Globus pallidus (tissue), 1 donor: Measurements from ENCODE around the gene CBX5.
"Not testable (repeated sequence)": the region's sequence is repeated elsewhere in the genome, so short reads cannot be mapped to it uniquely, and the experiment has no call there.

Source experiments
- DNase-seq: peaks from one replicate; pipeline ENCODE4 v3.0.0-alpha.2; 2015; ENCODE audit warnings: low spot score

Gene CBX5

DNA sequence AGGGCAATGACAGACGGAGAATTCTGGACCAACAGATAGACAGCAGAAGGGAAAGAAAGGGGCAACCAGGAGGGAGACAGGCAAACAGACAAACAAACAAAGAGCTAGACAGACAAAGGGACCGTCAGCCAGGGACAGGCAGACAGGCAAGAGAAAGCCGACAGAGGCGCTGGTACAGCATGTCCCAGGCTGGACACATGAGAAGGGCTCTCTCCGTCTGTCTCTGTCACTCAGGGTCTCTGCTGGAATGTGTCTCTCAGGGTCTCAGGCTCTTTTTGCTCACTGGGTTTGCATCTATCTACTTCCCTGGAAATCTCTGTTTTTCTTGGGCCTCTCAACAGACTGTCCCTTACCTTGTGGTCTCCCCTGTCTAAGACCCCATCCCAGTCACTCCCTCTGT, 82.9 kb downstream of the CBX5 start:
- DNase-seq = no peak

- DNase-seq = no peak
Observed at GRCh38 chr12:54196396-54196795, 83.5 kb downstream of the CBX5 start.

DNA sequence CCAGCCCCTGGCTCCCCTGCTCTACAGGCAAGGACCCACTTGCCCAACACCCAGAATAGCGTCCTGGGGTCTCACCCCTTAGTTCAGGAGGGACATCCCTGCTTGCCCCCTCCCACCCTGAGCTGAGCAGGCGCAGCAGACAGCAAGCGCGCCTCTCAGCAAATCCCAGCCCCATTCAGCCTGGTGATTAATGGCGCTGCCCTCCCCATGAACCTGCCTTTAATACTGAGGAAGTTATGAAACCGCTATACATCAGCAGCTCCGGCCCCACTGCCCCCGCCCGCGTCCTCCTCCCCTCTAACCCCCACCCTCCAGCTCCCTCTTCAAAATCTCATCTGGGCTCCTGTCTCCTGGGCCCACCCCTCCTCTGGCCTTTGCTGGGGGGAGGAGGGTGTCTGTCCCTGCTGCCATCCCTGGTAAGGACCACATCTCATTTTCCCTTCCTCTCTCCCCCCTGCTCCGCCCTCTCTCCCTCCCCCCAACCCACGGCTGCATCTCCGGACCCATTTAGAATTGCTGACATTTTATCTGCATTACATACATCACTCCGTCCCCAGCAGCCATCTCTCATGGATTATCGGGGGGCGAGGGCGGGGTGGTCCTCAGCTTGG, 84.1 kb downstream of the CBX5 start:
- no peak for DNase-seq

DNA sequence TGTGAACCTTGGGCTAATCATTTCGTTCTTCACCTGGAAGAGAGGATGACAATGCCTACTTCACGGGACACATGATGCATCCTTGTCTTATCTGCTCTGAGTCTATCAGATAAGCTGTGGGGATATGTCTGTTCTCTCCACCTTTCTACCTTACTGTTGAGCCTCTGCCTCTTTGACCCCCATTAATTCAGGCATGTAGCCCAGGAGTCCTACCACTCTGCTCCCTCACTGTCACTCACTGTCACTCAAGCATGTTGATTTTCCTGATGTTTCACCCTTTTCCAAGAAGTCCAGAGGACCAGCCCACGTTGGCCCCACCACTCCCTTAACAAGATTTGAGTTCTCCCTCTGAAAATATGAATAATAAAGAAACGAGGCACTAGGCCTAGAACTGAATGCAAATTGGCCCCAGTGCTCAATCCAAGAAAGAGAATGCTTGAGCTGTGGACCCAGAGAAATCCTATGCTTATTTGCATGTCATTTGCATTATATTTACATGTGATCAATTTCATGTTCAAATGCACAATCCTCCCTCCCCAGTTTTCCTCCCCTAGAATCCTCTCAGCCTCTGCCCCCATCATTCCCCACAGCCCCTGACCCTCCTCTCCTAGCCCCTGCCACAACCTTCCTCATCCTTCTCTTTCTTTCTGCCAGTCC, 84.7 kb downstream of the CBX5 start:
- DNase-seq = no peak

GRCh38 chr12:54194611-54195010, 85.3 kb downstream of the CBX5 start:
- DNase-seq = not testable (repeated sequence)

DNA sequence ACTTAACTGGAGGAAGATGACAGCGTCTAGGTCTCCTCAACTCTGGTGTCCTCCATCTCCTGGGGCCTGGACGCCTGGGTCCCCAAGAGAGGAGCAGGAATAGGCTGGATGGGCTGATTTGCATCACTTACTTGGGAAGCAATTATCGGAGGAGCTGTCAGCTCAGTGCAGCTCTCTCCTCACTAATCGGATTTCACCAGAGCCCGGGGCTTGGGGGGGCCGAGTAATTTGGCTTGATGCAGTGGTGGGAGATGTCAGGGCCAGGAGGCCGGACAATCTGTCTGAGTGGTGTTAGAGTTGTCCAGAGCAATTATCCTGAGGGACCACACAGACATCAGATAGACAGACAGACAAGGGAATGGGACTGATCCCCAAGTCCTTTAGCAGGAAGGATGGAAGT, 86.5 kb downstream of the CBX5 start:
- DNase-seq = no peak

DNA sequence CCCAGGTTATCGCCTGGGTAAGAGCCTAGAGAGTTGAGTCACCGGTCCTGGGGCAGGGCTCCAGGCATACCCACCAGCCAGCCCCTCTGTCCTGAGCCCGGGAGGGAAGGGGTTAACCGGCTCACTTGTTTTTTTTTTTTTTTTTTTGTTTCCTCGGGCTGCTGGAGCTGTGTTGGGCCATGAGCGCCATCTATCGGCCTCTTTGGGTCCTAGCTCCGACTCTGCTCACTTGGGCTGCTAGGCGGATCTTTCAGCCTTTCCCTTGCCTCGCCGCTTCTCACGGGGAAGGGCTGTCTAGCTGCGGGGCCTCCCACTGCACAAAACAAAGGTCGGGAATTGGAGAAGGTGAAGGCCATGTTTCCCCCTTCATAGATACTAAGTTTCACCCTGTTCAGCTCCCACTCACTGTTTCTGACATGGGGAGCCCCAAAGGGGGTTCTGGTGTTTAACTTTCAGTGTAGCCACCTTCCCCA, 88.3 kb downstream of the CBX5 start:
- peak; percentile 80 for DNase-seq

DNA sequence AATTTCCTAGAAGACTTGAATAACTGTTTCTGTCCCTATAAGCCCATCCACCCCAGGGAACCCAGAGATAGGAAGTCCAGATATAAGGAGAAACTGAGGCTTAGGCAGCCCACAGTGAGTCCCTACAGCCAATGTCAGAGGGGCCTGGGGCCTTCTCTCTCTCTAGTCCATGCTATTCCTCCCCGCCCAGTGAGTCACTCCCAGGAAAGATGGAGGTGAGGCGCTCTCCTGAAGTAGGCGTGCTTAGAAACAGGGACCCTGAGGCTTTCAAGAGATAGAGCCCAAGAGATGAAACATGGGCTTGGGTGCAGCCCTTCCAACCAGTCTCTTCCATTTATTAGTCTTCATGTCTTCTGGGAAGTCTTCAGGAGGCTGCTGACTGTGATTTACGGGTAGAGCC, 88.8 kb downstream of the CBX5 start:
- DNase-seq = no peak

DNA sequence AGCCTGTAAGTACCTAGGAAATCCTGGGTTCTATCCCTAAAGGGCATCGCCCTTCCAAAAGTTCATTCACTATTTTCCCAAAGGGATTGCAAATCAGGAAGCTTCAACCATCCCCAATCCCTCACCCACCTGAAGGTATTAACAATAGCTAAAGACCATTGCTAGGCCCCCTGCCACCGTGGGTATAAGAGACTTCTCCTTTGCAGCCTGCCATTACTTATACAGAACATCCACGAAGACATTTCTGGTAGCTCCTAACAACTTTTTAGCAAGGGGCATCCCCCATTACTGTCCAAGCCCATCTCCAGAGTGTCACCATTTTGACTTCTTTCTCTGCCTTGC, 90.8 kb downstream of the CBX5 start:
- no peak for DNase-seq

DNA sequence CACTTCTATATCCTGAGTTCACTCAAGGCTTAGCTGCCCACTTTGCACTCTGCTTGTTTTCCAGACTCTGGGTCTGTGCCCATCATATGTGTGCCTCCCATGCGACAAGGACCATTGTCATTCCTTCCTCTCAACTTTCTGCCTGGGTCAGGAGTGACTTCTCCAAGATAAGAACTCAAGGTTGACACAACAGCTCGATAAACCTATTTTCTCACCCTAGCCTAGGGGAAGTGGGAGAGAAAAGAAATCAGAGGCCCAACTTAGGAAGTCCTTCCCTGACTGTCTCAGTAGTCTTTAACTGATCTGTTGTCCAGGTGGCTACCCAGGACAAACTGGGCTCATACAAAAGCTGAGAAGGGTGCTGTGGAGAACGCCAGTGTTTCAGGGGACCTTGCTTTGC, 92.8 kb downstream of the CBX5 start:
- no peak for DNase-seq

DNA sequence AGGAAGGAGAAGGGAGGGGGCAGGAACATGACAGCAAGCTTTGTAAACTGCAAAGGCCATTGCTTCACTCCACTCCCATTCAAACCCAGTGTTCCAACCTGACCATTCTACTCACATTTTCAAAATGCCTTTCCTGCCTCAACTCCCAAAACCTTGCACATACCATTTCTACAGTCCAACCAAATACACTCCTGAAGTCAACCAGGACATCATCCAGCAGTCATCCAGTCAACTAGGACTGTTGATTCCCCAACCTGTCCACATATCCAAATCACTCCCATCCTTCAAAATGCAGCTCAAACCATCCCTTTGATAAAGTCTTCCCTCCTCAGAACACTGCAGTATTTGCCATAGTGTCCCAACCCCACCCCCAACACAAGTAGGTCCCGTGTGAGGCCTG, 94.0 kb downstream of the CBX5 start:
- DNase-seq = no peak

- not testable (repeated sequence) for DNase-seq
Observed at GRCh38 chr12:54185297-54185696, 94.6 kb downstream of the CBX5 start.

DNA sequence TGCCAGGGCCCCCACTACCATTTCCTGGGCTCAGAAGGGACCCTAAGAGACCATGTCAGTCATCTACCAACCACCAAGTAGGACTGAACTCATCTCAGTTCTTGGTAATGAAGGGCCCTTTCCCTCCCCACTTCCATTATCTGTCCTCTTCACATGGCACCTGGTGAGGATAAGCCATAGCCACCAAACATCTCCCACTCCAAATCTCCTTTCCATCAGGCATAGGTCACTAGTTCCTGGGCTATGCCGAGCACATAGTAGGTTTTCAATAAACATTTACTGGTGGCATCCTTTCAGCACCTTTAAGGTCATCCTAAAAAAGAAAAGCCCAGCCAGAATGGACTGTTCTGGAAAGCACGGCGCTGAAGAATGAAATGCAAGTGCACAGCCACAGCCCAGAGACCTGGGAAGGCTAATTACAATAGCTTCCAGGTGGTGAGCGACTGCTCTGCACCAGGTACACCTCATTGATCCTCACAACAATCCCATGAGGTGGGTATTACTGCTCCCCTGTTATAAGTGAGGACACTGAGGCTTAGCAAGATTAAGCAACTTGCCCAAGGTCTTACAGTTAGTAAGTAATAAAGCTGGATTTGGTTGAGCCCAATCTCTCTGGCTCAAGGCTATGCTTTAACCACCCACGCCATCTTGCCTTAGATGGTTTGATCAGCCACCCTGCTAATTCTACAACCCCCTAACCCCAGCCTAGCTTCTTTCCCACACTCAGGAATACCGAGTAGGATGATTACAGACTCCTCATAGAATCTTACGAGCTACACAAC, 95.7 kb downstream of the CBX5 start:
- DNase-seq = no peak

GRCh38 chr12:54182981-54183380, 96.9 kb downstream of the CBX5 start:
- DNase-seq = no peak

- DNase-seq = no peak
Observed at GRCh38 chr12:54182086-54182485, 97.8 kb downstream of the CBX5 start.
